ENCODE results near the gene SIDT2. TPM values are rescaled to one million over a fixed set of nuclear protein-coding genes. Genes with fewer than 3 reads are reported as not detected.

Gene SIDT2
- total RNA-seq (2022; extraction: Qiagen RNA extraction), result 3.0 to 5.8 TPM (median 5.3 TPM) in 5 replicates

GRCh38 chr11:117178210-117179034, at the start of gene SIDT2:
Gene SIDT2 (plus strand): TSS chr11:117178743. CDS start chr11:117179264, 521 bp downstream.

GRCh38 chr11:117143871-117144476, 34.6 kb upstream of the SIDT2 start, which contains the start of gene PAFAH1B2:
Gene PAFAH1B2 (plus strand): TSS chr11:117144287. CDS start chr11:117152448, 8,161 bp downstream.

GRCh38 chr11:117199053-117199915, 20.7 kb downstream of the SIDT2 start, which contains the start of gene TAGLN:
Gene TAGLN (plus strand): TSS chr11:117199370. CDS start chr11:117203014, 3,644 bp downstream.

DNA sequence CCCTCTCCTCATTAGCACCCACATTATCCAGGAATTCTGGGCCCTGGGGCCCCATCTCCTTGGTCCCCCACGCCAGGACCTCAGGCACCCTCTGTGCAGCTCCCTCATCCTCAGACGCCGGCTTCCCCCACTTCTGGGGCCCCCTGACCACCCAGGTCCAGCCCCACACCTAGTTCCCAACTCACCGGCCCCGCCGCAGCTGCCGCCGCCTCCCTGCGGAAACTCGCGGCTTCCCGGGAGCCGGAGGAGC, 53.2 kb downstream of the SIDT2 start, which contains the start of gene PCSK7:
Gene PCSK7 (minus strand): TSS at position 232 of the 250 bp plus-strand sequence. CDS start 2,229 bp downstream, outside the sequence.

GRCh38 chr11:117232092-117232878, 53.7 kb downstream of the SIDT2 start, which contains the start of gene RNF214:
Gene RNF214 (plus strand): TSS chr11:117232671. CDS start chr11:117234273, 1,602 bp downstream.

Other genes with a start within 250 kb of the SIDT2 start
- 5.5 to 10.0 TPM (median 8.3 TPM) in 5 replicates for gene SIK3, start 80.3 kb upstream of the SIDT2 start, total RNA-seq (2022; extraction: Qiagen RNA extraction)
- 38.2 to 45.9 TPM (median 41.4 TPM) in 5 replicates for gene PAFAH1B2, start 34.5 kb upstream of the SIDT2 start, total RNA-seq (2022; extraction: Qiagen RNA extraction)
- gene TAGLN, start 20.6 kb downstream of the SIDT2 start, total RNA-seq (2022; extraction: Qiagen RNA extraction), result 59.5 to 155 TPM (median 104 TPM) in 5 replicates
- gene PCSK7, start 53.3 kb downstream of the SIDT2 start, total RNA-seq (2022; extraction: Qiagen RNA extraction), result 11.0 to 20.8 TPM (median 19.5 TPM) in 5 replicates
- 10.1 to 16.3 TPM (median 14.8 TPM) in 5 replicates for gene RNF214, start 53.9 kb downstream of the SIDT2 start, total RNA-seq (2022; extraction: Qiagen RNA extraction)
- gene BACE1-AS, start 112.6 kb downstream of the SIDT2 start, total RNA-seq (2022; extraction: Qiagen RNA extraction), result 2.5 to 3.2 TPM (median 2.7 TPM) in 5 replicates
- gene BACE1, start 137.5 kb downstream of the SIDT2 start, total RNA-seq (2022; extraction: Qiagen RNA extraction), result 8.6 to 12.7 TPM (median 10.9 TPM) in 5 replicates
- gene CEP164, start 149.1 kb downstream of the SIDT2 start, total RNA-seq (2022; extraction: Qiagen RNA extraction), result 14.2 to 21.0 TPM (median 18.8 TPM) in 5 replicates